GM21515 (cell line): Measurements from ENCODE around the gene TMBIM1.

Experiments
- ATAC-seq: cut with Tn5 transposase; IDR thresholded peaks from one replicate; pipeline ENCODE4 v1.9.1; 2021; ENCODE audit not compliant: unreplicated experiment

Gene TMBIM1

DNA sequence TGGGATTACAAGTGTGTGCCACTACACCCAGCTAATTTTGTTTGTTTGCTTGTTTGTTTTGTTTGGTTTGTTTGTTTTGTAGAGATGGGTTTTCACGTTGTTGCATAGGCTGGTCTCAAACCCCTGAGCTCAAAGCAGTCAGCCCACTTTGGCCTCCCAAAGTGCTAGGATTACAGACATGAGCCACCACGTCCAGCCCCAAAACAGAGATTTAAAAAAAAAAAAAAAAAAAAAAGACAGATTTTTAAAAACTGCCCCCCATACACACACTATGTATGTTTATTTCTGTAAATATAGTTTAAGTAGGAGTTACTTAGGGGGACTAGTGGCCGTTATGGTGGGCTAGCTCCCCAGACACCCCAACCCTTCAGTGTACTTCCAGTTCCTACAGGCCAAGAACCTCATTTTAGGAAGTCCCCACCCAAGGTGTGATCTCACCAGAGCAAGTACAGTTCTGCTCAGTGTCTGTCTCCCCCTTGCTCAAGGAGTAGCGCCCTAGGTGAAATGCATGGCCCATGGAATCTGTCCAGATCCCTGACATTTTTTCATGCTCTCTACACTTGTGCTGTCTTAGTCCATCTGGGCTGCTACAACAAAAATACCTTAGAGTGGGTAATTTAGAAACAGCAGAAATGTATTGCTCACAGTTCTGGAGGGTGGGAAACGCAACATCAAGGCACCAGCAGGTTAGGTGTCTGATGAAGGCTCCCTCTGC is 1.6 kb upstream of the TMBIM1 start:
- no peak for ATAC-seq

- no peak for ATAC-seq
These were observed 820 bp downstream of the TMBIM1 start for GRCh38 chr2:218291318-218292047.

GRCh38 chr2:218290316-218291261 is 1.7 kb downstream of the TMBIM1 start:
- peak; percentile 60 for ATAC-seq

DNA sequence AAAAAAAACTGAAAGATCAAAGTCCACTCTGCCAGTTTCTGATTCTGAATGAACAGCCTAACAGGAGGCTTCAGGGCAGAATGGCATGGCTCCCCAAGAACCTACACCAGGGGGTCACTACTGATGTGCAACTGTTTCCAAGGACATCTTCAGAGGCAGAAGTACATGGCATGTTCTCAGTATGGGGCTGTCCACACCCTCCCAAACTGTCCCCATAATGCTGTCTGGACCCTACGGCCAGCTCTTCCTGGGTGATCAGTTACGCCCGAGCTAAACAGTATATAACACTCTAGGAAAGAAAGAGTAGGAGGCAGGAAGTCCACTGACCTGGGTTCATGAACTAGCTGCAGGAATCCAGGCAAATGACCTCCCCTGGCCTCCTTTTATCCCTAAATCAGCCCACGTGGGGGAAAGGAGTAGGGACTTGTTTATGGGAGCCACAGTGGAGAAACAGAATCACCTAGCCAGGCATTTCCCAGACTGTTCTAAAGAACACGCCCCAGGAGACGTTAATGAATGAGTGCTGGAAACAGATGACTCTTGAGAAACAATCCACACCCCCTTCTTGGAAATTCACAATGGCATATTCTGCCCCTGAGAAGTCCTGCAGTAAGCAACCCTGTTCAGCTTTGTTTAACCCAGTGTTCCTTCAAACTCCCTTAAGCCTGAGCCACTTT is 2.5 kb downstream of the TMBIM1 start:
- ATAC-seq, result no peak

GRCh38 chr2:218286570-218287459 is 5.5 kb downstream of the TMBIM1 start:
- peak; percentile 61 for ATAC-seq

DNA sequence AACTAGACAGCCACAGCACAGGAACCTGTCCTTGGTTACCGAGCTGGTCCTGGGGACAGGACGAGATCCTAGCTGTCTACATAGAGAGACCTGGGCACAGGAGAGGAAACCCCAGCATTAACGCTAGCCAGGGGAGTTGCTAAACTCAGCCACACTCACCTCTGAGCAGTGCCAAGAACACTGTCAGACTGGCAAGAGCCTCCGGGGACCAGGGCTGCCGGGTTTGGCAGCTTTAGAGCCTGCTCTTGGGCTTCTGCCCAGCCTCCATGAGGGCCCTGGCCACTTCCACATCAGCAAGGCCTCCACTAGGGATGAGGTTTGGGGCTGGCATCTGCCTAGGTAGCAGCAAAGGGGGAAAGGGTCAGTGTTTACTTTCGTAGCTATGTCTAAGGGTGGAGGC is 6.7 kb downstream of the TMBIM1 start:
- no peak for ATAC-seq

DNA sequence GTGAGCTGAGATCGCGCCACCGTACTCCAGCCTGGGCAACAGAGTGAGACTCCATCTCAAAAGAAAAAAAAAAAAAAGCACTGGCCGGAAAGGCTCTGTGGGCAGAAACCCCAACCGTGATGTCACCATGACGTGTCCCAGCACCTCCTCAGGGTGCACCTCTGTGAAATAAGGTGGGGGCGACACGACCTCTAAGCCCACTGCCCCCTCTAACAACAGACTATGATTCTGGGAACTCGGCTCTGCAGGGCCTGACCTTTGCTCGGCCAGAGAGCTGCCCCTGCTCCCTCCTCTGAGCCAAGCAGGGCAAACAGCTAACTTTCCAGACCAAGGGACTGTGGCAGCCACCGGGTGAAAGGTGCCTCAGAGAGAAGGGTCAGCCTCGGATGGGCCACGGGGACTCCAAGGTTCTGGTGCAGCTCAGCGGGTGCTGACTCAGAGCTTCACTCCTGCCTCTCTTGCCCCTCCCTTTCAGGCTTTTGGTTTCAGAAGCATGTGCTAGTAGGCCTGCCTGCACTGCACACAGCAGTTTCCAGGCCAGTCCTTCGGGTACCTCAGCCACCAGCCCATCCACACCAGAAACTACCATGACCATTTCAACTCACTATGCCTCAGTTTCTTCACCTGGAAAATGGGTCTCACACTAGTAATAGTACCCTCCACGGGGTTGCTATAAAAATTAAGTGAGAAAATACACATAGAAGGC is 8.0 kb downstream of the TMBIM1 start:
- ATAC-seq, result peak; percentile 55

DNA sequence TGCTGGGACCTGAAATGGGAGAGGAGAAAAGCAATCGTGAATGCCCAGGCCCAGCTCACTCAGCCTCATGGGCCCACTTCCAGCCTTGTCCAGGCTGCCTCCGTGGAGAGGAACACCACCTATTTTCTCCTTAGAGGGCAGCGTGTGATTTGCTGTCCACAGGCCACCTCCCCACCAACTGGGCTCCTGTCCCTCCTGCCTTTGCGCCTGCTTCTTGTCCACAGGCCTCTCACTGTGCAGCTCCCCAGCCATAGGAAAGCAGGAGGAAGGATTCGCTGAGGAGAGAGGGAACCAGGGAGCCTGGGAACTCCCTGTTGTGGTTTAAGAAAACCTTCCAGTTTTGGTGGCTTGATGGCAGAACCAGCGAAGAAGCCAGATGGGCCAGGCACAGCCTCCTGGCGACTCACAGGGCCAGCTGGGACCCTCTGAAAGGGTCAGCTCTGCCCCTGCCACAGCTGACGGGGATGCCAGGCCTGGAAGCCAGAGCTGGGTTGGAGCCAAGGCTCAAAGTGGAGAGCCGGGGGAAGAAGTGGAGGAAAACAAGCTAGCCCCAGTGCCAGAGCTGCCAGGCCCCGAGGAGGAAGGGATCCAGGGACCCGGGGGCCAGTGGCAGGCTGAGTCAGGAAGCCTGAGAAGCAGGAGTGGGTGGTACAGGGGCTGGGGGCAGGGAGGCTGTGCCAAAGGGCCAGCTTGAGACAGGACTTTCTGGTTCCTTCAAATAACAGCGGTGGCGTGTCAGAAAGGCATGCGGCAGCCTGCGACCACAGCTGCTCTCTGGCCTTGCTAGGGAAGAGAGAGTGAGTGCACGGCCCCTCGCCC is 9.9 kb downstream of the TMBIM1 start:
- no peak for ATAC-seq

GRCh38 chr2:218281449-218281848 is 10.9 kb downstream of the TMBIM1 start:
- ATAC-seq, result no peak

DNA sequence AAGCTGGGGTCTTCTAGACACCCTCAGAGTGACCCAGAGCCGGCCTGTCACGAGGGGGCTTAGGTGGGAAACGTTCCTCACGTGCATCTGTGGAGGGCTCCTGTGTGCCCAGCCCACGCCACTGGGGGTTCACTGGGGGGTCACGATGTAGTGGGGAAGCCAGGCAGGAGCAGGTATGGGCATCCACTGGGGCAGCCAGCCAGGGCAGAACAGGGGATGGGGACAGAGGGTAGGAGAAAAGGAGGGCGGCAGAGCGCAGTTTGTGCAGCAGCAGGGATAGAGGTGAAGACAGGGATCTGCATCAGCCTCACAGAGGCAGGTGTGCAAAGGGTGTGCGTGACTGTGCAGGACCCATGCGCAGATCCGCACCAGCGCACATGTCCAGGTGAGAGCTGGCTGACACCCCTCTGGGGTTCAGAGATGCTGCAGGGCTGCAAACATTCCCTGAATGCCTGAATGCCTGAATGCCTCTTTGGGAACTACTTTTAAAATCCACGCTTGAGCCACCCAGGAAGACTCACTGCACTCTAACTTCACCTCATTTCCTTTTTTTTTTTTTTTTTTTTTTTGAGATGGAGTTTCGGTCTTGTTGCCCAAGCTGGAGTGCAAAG is 11.9 kb downstream of the TMBIM1 start:
- ATAC-seq, result no peak

- no peak for ATAC-seq
These were observed 13.6 kb downstream of the TMBIM1 start for GRCh38 chr2:218278531-218279360.

- ATAC-seq, result no peak
These were observed 14.4 kb downstream of the TMBIM1 start for GRCh38 chr2:218277921-218278320.

DNA sequence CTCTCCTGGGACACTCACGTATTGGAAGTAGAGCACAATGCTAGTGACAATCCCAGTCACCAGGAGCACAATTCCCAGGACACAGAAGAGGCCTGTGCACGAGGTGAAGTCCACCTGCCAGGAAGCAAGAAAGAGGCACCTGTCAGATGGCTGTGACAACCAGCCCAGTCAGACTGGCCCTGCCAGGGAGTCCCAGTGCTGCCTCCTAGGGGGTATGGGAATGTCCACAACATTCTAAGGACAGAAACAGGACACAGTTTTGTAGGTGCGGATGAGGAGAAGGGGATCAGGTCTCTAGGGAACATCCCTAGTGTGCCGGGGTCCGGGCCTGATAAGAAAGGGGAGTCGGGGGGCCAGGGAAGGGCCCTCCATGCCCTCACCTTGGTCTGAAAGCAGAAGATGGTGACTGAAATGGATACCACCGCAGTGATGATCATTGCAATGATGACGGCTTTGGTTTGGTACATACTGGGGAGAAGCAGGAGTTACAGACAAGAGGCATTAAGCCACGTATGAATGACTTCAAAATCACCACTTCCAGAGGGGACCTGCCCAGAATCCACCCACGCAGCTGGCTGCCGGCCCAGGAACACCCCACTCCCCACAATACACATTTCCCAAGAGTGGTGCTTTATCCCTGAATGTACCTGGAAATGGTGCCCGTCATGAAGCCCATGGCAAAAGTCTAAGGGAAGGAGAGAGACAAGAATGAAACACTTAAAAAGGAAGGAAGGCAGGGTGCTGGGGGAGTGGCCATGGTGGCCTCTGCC is 15.1 kb downstream of the TMBIM1 start:
- ATAC-seq, result no peak

- no peak for ATAC-seq
These were observed 16.8 kb downstream of the TMBIM1 start for GRCh38 chr2:218275371-218276072.

DNA sequence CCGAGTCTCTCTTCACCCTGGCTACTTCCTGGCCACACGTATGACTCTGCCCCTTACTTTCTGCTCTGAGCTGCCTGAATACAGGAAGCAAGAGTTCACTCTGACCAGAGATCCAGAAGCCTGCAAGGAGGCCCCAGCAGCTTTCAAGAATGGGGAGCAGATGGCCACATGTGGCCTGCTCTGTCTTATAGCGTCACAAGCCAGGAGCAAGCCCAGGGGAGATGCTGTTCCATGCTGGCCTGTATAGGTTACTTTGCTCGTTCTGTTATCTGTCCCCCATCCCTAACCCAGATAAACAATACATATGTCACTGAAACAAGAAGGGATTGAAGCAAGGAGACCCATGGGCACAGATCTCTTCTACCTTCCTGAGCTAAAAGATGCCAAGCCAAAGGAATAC is 17.7 kb downstream of the TMBIM1 start:
- no peak for ATAC-seq

GRCh38 chr2:218273908-218274249 is 18.4 kb downstream of the TMBIM1 start:
- ATAC-seq, result no peak
